Stomach (tissue), 4 donors: ENCODE measurements around the gene NR3C1.

Source experiments
- POLR2A ChIP-seq, 4 donors: fragments of 450-650 bp; IDR thresholded peaks; one replicate each; pipeline ENCODE4 v1.6.1; 2016; ENCODE audit warnings: antibody characterized with exemption in 4 of 4, control low read depth in 2 of 4, mild to moderate bottlenecking in 1 of 4, moderate library complexity in 1 of 4
- POLR2AphosphoS5 ChIP-seq, 3 donors: sonication (generic); formaldehyde crosslinking; IDR thresholded peaks; one replicate each; pipeline ENCODE4 v1.6.1; 2016; ENCODE audit warnings: antibody characterized with exemption in 3 of 3
- TF ChIP-seq, protein P1 (sequence below), 7 experiments: fragments of 450-650 bp in 4 of 7; fragments of 200-600 bp in 3 of 7; sonication (generic) in 3 of 7; IDR thresholded peaks; one replicate each; pipeline ENCODE4 v1.5.1; 2016 to 2019; ENCODE audit warnings: antibody characterized with exemption in 7 of 7, control low read depth in 2 of 7, mild to moderate bottlenecking in 1 of 7

DNA sequence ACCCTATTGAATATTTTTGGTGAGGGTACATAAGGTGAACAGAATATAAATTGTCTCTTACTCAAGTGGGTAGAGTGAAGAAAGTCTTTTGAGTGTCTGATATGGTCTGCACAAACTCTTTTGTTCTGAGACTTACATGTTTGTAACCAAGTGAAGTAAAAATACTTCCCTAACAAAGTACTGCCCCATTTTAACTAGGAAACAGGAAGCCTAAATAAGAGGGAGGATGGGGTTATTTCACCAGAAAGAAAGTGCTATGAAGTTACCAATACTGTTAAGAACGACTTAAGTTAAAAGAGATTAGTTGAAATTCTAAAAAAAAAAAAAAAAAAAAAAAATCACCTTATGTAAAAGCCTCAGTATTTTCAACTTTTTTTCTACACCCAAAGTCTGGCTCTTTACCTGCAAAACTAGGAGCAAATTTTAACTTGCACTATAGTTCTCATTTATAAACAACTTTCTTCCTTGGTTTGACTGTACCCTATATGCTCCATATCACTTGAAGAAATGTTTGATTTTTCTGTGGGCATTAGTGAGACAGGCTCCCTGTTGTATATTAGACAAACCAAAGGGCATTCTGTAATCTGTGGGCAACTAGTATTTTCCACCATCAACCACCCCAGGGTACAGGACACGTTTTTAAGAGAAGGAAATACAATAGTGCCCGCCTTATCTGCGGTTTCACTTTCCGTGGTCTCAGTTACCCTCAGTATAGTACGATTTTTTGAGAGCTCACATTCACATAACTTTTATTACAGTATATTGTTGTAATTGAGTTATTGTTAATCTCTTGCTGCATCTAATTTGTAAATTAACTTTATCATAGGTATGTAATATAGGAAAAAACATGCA, 127.7 kb downstream of the NR3C1 start:
- TF ChIP-seq, protein P1, sequence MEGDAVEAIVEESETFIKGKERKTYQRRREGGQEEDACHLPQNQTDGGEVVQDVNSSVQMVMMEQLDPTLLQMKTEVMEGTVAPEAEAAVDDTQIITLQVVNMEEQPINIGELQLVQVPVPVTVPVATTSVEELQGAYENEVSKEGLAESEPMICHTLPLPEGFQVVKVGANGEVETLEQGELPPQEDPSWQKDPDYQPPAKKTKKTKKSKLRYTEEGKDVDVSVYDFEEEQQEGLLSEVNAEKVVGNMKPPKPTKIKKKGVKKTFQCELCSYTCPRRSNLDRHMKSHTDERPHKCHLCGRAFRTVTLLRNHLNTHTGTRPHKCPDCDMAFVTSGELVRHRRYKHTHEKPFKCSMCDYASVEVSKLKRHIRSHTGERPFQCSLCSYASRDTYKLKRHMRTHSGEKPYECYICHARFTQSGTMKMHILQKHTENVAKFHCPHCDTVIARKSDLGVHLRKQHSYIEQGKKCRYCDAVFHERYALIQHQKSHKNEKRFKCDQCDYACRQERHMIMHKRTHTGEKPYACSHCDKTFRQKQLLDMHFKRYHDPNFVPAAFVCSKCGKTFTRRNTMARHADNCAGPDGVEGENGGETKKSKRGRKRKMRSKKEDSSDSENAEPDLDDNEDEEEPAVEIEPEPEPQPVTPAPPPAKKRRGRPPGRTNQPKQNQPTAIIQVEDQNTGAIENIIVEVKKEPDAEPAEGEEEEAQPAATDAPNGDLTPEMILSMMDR (IDR thresholded peaks at IDR 0.05): no peak
- TF ChIP-seq POLR2AphosphoS5 (IDR thresholded peaks at IDR 0.05) (no peak), POLR2A (IDR thresholded peaks at IDR 0.05) (no peak)
